GM23248 (cell line): ENCODE results near the gene ARFGAP1.

ENCODE experiments used
- EZH2 ChIP-seq: fragments of 200-600 bp; sonication (generic); IDR thresholded peaks from 2 replicates; pipeline ENCODE4 v1.6.1; 2018; ENCODE audit warnings: antibody characterized with exemption, mild to moderate bottlenecking; ENCODE audit not compliant: insufficient read depth, poor library complexity, severe bottlenecking
- EZH2phosphoT487 ChIP-seq: fragments of 200-600 bp; sonication (generic); IDR thresholded peaks from 2 replicates; pipeline ENCODE4 v1.6.1; 2018; ENCODE audit warnings: antibody characterized with exemption, moderate library complexity, mild to moderate bottlenecking, low read depth; ENCODE audit not compliant: insufficient read depth

GRCh38 chr20:63294536-63294900, 21.9 kb downstream of the ARFGAP1 start:
- no peak for TF ChIP-seq EZH2phosphoT487
- TF ChIP-seq EZH2 = no peak
